Neural progenitor cell (in vitro differentiated cells): ENCODE results near the gene PLCL1.

Experiments used
- EZH2 ChIP-seq: fragments of 200-600 bp; sonication (generic); IDR thresholded peaks from 2 replicates; pipeline ENCODE4 v1.6.1; 2017; ENCODE audit warnings: antibody characterized with exemption, mild to moderate bottlenecking, moderate library complexity
- EZH2phosphoT487 ChIP-seq: fragments of 200-600 bp; sonication (generic); IDR thresholded peaks from 2 replicates; pipeline ENCODE4 v1.6.1; 2017; ENCODE audit warnings: antibody characterized with exemption
- TF ChIP-seq, protein P1 (sequence below): fragments of 200-600 bp; sonication (generic); IDR thresholded peaks from 2 replicates; pipeline ENCODE4 v1.5.1; 2017; ENCODE audit warnings: antibody characterized with exemption, mild to moderate bottlenecking

- TF ChIP-seq, protein P1, sequence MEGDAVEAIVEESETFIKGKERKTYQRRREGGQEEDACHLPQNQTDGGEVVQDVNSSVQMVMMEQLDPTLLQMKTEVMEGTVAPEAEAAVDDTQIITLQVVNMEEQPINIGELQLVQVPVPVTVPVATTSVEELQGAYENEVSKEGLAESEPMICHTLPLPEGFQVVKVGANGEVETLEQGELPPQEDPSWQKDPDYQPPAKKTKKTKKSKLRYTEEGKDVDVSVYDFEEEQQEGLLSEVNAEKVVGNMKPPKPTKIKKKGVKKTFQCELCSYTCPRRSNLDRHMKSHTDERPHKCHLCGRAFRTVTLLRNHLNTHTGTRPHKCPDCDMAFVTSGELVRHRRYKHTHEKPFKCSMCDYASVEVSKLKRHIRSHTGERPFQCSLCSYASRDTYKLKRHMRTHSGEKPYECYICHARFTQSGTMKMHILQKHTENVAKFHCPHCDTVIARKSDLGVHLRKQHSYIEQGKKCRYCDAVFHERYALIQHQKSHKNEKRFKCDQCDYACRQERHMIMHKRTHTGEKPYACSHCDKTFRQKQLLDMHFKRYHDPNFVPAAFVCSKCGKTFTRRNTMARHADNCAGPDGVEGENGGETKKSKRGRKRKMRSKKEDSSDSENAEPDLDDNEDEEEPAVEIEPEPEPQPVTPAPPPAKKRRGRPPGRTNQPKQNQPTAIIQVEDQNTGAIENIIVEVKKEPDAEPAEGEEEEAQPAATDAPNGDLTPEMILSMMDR: no peak
- TF ChIP-seq EZH2phosphoT487: no peak
- TF ChIP-seq EZH2: no peak
Observed at GRCh38 chr2:198178766-198179165, 374.4 kb downstream of the PLCL1 start.
